C4-2B (cell line): ENCODE results near the gene CAMK2A.

Experiments
- CTCF ChIP-seq: fragments of 450-650 bp; conservative IDR thresholded peaks from 2 replicates; pipeline ENCODE4 v1.5.1; 2017; ENCODE audit warnings: mild to moderate bottlenecking
- ZFX ChIP-seq: fragments of 450-650 bp; IDR thresholded peaks from 2 replicates; pipeline ENCODE4 v1.6.1; 2017

GRCh38 chr5:150196514-150196913 is 93.1 kb downstream of the CAMK2A start:
- TF ChIP-seq CTCF, result no peak
- no peak for TF ChIP-seq ZFX
